T-helper 9 cell (primary cell): ENCODE results near the gene ACTL8.
"Not testable (repeated sequence)": the region's sequence is repeated elsewhere in the genome, so short reads cannot be mapped to it uniquely, and the experiment has no call there.

Source experiments
- DNase-seq: peaks from one replicate; pipeline ENCODE4 v3.0.0-alpha.2; 2020

ACTL8 gene

DNA sequence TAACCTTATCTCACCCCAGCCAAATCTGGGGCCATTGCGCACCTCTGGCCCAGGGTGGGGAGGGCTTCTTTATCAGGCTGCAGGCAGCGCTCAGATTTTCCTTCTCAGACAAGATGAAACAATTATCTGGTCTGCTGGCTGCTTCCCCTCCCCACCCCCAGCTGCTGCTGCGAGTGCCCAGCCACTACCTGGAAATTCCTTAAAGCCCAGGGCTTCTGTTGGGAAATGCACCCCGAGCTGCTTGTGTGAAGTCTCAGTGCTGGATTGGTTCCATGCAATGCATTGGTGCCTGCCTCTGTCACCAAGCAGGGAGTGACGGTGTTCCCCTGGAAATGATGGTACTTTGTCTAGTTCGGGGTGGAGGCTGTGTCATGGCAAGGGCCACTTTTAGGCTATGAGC is 18.5 kb upstream of the ACTL8 start:
- DNase-seq = no peak

- no peak for DNase-seq
Observed at GRCh38 chr1:17739050-17739449, 16.1 kb upstream of the ACTL8 start.

- DNase-seq = no peak
Observed at GRCh38 chr1:17741052-17741451, 14.1 kb upstream of the ACTL8 start.

DNA sequence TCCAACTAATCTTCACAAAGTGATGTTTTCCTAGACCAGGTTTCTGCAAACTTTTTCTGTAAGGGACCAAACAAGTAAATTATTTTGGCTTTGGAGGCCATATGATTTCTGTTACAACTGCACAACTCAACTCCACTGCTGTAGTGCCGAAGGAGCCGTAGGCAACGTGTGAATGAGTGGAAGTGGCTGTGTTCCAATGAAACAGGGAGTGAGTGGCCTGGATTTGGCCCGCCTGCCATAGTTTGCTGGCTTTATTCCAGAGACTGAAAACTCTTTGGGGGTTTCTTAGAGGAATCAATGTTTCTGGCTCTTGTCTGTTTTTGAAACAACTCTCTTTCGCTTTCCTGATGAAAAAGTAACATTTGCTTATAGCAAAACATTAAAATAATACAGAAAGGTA is 12.6 kb upstream of the ACTL8 start:
- DNase-seq = no peak

GRCh38 chr1:17743008-17743647 is 12.0 kb upstream of the ACTL8 start:
- DNase-seq = no peak

GRCh38 chr1:17743925-17744324 is 11.2 kb upstream of the ACTL8 start:
- DNase-seq = no peak

DNA sequence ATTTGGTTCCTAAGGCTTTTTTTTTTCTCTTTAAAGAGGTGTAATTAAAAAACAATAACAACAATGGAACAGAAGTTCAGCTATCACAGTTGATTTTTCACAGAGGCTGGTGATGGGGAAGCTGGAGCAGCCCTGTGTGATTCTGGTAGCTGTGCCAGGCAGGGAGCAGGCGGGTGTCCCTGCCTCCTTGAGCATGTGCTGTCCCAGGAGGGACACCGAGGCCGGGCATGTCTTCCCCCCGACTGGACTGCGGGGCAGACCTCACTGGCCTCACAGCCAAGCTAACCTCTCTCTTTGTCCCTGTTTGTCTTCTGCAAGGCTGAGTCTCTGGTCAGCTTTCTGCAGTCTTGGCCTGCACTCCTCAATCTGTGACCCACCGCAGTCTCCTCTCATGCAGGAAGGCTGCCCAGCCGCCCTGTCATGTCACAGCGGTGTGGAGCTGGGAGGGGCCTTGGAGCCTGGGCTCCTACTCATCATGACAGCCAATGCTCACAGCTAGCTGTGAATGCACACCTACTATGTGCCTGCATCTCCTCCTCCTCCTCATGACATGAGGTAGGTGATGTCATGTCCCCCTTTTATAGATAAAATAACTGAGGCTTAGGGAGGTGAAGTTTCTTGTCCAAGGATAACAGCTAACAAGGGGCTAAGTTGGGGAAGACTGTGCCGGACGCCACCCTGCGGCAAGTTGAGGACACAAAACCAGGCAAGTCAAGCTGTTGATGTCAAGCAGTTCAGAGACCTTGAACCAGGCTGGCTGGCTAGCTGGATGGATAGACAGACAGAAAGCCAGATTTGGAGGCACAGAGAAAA is 10.3 kb upstream of the ACTL8 start:
- no peak for DNase-seq

GRCh38 chr1:17745479-17745955 is 9.6 kb upstream of the ACTL8 start:
- no peak for DNase-seq

- DNase-seq = not testable (repeated sequence)
Observed at GRCh38 chr1:17746281-17746680, 8.9 kb upstream of the ACTL8 start.

- no peak for DNase-seq
Observed at GRCh38 chr1:17746920-17747319, 8.2 kb upstream of the ACTL8 start.

DNA sequence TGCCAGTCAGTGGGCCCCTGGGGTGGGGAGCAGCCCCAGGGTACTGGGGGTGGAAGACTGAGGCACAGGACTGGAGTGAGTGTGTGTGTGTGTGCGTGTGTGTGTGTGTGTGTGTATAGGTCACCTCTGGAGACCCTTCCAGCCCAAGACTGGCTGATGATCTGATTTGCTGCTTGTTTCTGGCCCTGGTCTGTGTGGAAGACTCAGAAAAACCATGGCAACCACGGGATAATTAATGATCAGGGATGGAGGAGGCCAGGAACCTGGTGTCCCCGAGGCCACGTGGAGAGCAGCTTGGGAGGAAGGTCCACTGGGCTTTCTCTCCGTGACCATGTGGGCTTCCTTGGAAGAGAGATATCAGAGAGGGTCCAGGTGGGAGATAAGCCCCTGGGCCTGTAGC is 4.8 kb upstream of the ACTL8 start:
- DNase-seq = no peak

- DNase-seq = no peak
Observed at GRCh38 chr1:17752356-17752755, 2.8 kb upstream of the ACTL8 start.

DNA sequence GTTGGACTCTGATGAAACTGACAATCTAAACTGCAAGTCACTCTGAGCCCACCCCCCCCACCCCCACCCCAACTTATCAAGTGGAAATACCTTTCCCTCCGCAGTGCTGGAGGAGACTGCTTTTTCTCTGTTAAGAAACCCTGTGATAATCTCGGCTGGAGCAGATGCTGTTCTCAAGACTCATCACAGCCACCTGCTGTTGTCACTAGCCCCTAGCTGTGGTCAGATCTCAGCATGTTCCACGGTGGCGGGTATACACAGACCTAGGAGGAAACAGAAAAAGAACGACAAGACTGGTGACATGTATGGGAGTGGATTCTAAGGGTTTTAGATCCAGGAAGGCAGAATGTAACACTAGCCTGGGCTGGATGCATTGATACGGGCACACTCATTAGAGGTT is 2.3 kb downstream of the ACTL8 start:
- DNase-seq = no peak

DNA sequence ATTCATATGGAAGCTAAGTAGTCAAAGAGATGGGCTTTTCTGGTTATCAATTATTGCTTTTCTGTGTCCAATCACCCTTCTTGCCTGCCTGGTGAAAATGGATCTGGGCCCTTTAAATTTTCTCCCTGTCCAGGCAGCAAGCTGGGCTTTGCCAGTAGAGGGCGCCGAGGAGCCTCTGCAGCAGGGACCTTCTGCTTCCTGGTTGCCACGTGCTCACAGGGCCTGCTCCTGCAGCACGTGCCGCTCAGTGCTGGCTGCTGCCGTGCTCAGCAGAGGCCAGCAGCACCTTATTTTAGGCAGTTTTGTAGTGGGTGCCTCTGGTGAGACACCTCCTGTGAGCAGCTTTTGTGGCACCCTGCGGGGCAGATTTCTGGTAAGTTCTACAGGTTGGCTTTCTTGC is 4.0 kb downstream of the ACTL8 start:
- no peak for DNase-seq

- DNase-seq = no peak
Observed at GRCh38 chr1:17762313-17762712, 7.2 kb downstream of the ACTL8 start.

- no peak for DNase-seq
Observed at GRCh38 chr1:17763417-17763816, 8.3 kb downstream of the ACTL8 start.

- DNase-seq = no peak
Observed at GRCh38 chr1:17763995-17764394, 8.9 kb downstream of the ACTL8 start.

DNA sequence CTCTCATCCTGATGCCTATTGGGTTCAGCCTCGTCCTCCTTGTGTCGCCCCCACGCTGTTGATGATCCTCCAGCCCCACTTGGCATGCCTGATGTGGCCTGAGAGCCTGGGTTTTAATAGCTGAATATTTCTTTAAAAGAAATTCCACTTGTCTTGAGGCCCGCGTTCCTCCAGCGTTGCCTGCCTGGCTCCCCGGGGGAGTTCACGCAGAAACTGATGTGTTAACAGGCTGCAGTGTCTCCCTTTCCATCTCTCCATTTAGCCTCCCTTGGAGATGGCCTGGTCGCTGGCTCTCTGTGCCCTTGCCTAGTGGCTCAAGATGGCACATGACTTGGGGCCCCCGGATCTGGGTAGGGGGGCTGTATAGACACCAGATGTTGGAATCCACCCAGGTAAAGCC is 9.5 kb downstream of the ACTL8 start:
- no peak for DNase-seq

- DNase-seq = no peak
Observed at GRCh38 chr1:17765444-17766411, 10.6 kb downstream of the ACTL8 start.

DNA sequence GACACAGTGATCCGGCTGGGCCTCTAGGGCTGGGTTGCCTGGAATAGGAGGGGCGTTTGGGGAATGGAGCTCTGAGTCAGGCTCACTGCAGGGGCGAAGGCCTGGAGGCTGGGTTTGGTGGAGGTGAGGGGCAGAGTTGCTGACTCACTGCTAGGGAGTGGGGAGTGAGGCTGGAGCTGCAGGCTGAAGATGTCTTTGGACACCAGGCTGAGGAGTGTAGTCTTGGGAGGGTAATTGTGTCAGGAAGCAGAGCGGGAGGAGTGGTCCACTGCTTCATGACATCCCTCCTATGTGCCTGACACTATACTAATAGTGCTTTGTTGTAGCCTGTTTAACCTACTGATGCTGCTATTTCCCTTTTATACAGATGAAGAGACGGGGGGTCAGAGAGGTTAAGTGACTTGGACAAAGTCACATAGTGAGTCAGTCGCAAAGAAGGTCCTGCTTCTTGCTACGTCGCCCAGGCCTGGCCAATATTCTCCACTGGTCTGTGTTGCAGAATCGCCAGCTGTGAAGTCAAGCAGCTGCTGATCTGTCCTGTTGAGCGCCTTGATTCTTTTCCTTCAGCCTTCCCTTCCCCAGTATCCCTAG is 13.6 kb downstream of the ACTL8 start:
- no peak for DNase-seq

- no peak for DNase-seq
Observed at GRCh38 chr1:17770983-17771382, 15.8 kb downstream of the ACTL8 start.

DNA sequence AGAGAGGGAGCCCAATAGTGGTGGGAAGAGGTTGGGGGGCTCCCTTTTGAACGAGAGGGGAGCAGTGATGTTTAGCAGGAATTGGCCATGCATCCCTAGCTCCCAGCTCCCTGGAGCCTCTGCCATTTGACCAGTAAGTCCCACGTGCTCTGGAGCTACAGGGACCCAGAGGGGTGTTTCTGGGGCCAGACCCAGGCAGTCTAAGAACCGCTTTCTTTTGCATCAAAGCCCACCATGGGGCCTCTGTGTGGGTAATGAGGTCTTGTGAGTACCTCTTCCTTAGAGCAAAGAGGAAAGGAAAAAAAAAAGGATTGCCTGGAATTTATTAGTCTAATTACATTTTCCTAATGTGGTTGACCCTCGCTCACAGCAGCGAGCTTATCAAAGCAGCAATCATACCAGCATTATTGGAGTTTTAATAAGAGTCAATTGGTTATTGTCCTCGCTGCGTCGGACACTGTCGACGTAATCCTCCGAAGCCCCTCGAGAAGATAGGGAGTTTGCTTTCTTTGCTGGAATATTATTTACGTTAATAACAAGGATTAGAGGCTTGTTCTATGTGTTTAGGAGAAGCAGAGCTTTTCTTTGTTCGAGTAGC is 17.6 kb downstream of the ACTL8 start:
- DNase-seq = no peak
